ENCODE results near the gene TMEM89.

Gene TMEM89

DNA sequence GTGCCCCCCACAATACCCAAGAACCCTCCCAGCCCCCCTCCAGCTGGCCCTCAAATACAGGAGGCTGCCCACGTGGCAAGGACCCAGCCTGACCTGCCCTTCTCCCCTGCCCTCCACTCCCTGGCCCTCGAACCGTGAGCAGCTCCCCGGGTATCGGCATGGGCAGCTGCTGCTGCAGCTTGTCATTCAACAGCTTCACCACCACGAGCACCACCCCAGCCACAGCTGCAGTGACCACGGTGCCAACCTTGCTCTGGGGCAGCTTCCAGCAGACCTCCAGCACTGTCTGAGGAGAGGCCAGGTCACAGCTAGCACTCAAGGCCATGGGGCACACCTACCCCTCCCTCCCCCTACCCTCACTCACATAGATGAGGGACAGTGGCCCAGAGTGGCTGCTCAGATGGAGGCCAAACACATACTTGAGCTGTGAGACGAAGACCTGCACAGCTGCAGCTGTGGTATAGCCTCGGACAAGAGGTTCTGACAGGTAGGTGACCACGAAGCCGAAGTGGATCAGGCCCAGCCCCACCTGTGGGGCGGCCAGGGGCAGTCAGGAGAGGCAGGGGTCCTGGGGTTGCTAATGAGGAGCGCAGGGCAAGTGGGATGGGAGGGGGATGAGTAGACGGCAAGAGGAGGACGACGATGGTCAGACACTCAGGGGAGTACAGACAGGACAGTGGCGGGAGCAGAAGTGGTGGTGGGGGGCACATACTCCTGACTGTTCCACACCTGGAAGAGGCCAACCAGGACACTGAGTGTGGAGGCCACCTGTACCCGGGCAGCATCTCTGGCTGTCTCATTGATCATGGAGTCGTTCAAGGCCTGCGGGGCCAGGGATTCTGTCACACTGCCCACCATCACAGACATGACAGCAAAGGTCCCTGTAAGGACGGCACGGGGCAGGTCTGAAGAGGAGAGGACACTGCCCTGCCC lies 10.2 kb upstream of the TMEM89 start:
- Histone ChIP-seq H3K9me3 (no peaks in the 10 kb centered on the region), H3K4me1 (no peaks in the 10 kb centered on the region), H3K27me3 (no peaks in the 10 kb centered on the region), H3K36me3 (no peaks in the 10 kb centered on the region), H3K4me3 (ENCODE audit: low read depth, low read length) (no peak overlapping the region)
- no peak for DNase-seq
- no peak for TF ChIP-seq CTCF (IDR thresholded peaks at IDR 0.05; ENCODE audit: low read depth, low read length)

- H3K27me3 ChIP-seq: no peaks in the 10 kb centered on the region
- H3K9me3 ChIP-seq: no peaks in the 10 kb centered on the region
- TF ChIP-seq CTCF (IDR thresholded peaks at IDR 0.05; ENCODE audit: low read depth, low read length): no peak
- H3K4me1 ChIP-seq: no peaks in the 10 kb centered on the region
- H3K4me3 ChIP-seq (ENCODE audit: low read depth, low read length): no peak overlapping the region
- no peak for DNase-seq
- H3K36me3 ChIP-seq: no peaks in the 10 kb centered on the region
These were observed 9.3 kb upstream of the TMEM89 start for GRCh38 chr3:48630833-48631232.

- Histone ChIP-seq H3K36me3 (no peaks in the 10 kb centered on the region), H3K27me3 (no peaks in the 10 kb centered on the region), H3K9me3 (no peaks in the 10 kb centered on the region), H3K4me3 (ENCODE audit: low read depth, low read length) (no peak overlapping the region), H3K4me1 (no peaks in the 10 kb centered on the region)
- no peak for DNase-seq
- TF ChIP-seq CTCF (IDR thresholded peaks at IDR 0.05; ENCODE audit: low read depth, low read length): no peak
These were observed 8.8 kb upstream of the TMEM89 start for GRCh38 chr3:48630407-48630806.

- H3K27me3 ChIP-seq: no peaks in the 10 kb centered on the region
- H3K9me3 ChIP-seq: no peaks in the 10 kb centered on the region
- no peak overlapping the region for H3K4me3 ChIP-seq (ENCODE audit: low read depth, low read length)
- no peaks in the 10 kb centered on the region for H3K4me1 ChIP-seq
- no peaks in the 10 kb centered on the region for H3K36me3 ChIP-seq
- no peak for TF ChIP-seq CTCF (IDR thresholded peaks at IDR 0.05; ENCODE audit: low read depth, low read length)
- no peak for DNase-seq
These were observed 8.3 kb upstream of the TMEM89 start for GRCh38 chr3:48629894-48630293.

- Histone ChIP-seq H3K4me3 (ENCODE audit: low read depth, low read length) (no peak overlapping the region), H3K27me3 (no peaks in the 10 kb centered on the region), H3K36me3 (no peaks in the 10 kb centered on the region), H3K9me3 (no peaks in the 10 kb centered on the region), H3K4me1 (no peaks in the 10 kb centered on the region)
- no peak for TF ChIP-seq CTCF (IDR thresholded peaks at IDR 0.05; ENCODE audit: low read depth, low read length)
- no peak for DNase-seq
These were observed 6.9 kb upstream of the TMEM89 start for GRCh38 chr3:48628277-48629017.

GRCh38 chr3:48625600-48625999 lies 4.0 kb upstream of the TMEM89 start:
- TF ChIP-seq CTCF (IDR thresholded peaks at IDR 0.05; ENCODE audit: low read depth, low read length): no peak
- no peaks in the 10 kb centered on the region for H3K27me3 ChIP-seq
- H3K4me1 ChIP-seq: no peaks in the 10 kb centered on the region
- no peaks in the 10 kb centered on the region for H3K36me3 ChIP-seq
- H3K9me3 ChIP-seq: no peaks in the 10 kb centered on the region
- no peak overlapping the region for H3K4me3 ChIP-seq (ENCODE audit: low read depth, low read length)
- DNase-seq: no peak
